GM13977 (cell line): ENCODE measurements around the gene DOCK8.

ENCODE experiments used
- DNase-seq: peaks from one replicate; pipeline ENCODE4 v3.0.0; 2012; ENCODE audit warnings: low spot score
- in situ Hi-C: fragments of 300-500 bp; cut with MboI; formaldehyde crosslinking; loops from one replicate; pipeline ENCODE4 v1.12.0; 2022; ENCODE audit warnings: low sequenced_read_pairs, low pct_unique_long_range_greater_than_20kb, mixed read lengths, inconsistent platforms; ENCODE audit not compliant: unreplicated experiment
- TF ChIP-seq, protein P1 (sequence below): IDR thresholded peaks from 2 replicates; pipeline ENCODE4 v1.5.1; 2012; ENCODE audit warnings: mild to moderate bottlenecking, control low read depth; ENCODE audit not compliant: insufficient read depth; ENCODE audit errors: extremely low read depth, missing control alignments

DOCK8 gene

DNA sequence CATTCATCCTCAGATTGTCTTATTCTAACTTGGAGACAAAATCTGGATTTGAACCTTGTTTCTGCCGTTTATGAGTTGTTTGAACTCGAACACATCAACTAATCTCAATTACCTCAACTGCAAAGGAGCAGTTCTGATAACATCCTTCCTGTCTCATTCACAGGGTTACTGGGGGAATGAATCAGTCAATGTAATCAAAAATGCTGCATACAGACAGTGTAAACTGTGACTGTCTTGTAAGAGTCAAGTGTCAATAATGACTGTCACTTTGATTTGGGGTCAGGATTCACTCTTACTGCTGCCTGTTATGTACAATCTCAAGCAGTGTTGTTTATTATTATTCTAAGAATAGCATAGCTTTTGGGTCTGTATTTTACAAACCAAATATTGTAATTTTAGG lies 273.8 kb downstream of the DOCK8 start:
- TF ChIP-seq, protein P1, sequence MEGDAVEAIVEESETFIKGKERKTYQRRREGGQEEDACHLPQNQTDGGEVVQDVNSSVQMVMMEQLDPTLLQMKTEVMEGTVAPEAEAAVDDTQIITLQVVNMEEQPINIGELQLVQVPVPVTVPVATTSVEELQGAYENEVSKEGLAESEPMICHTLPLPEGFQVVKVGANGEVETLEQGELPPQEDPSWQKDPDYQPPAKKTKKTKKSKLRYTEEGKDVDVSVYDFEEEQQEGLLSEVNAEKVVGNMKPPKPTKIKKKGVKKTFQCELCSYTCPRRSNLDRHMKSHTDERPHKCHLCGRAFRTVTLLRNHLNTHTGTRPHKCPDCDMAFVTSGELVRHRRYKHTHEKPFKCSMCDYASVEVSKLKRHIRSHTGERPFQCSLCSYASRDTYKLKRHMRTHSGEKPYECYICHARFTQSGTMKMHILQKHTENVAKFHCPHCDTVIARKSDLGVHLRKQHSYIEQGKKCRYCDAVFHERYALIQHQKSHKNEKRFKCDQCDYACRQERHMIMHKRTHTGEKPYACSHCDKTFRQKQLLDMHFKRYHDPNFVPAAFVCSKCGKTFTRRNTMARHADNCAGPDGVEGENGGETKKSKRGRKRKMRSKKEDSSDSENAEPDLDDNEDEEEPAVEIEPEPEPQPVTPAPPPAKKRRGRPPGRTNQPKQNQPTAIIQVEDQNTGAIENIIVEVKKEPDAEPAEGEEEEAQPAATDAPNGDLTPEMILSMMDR: no peak
- DNase-seq: no peak
- in situ Hi-C loops: no loop called here

DNA sequence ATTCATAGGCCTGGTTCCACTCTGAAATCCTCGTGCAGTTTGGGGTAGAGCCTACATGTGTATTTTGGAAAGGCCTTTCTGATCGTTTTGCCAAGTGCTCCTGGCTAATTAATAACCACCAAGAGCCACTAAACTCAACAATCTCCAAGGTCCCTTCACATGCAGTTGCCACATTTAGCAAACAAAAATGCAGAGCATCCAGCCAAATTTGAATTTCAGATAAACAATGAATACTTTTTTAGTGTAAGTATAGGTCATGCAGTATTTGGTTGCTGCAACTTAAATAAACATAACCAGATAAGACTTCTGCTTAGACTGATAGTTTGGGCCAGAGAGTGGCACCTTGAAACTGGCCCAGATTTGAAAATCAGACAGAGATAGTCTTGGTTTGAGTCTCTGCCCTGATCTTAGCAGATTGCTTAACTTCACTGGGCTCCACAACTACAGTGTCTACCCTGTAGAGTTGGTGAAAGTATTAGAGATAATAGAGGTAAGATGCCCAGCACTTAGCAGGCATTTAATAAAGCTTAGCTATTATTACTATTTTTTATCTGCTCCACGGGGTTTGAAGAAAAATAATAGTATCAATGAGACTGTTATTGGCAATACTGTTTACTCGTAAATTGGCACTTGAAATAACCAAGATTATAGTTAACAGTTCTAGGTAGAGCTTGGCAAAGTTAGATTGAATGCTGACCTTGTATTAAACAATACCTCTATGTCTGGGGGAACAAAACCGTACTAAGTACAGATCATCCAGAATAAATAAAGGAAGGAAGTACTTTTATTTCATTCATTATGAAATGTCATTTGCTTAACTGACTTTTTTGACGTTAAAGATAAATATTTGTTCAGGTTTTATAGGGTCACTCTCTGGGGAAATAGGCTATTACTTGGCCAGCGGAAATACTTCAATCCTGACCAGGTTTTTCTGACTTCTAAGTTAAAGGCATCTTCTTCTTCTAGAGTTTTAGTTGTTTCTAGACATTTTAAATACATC lies 274.8 kb downstream of the DOCK8 start:
- no peak for DNase-seq
- in situ Hi-C loops: no loop called here
- TF ChIP-seq, protein P1: no peak

DNA sequence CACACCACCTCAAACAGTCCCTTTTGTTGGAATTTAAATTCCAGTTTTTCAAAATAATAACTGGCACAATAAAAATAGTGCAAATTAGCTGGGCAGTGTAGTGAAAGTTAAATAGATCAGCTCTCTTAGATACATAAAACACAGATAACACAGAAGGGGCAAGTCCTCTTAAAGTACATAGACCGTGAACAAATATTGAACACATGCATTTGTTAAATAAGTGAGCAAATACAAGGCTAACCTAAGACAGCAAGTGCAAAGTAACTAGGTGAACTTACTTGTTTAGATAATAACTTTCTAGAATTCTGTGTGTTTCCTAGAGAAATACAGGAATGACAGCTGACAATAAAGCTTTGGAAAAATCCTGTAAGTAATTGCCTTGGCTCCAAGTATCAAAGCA lies 280.1 kb downstream of the DOCK8 start:
- no peak for DNase-seq
- TF ChIP-seq, protein P1: no peak
- in situ Hi-C loops: no loop called here

DNA sequence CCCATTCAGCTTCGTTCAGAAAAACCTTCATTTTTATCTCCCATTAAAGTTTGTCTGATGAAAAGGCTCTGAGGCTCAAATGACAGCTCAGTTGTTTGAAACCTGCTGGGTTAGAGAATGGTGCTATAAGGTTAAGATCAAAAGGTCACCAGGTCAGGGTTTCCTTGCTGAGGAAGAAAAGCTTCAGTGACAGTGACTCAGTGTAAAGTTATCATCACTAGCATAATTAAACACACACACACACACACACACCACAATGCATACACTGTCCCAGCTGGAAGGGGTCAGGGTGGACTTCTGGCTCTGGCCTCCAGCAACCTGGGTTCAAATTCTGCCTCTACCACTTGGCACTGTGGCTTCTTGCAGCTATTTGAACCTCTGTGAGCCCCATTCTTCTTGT lies 281.1 kb downstream of the DOCK8 start:
- TF ChIP-seq, protein P1: no peak
- in situ Hi-C loops: no loop called here
- DNase-seq: no peak

DNA sequence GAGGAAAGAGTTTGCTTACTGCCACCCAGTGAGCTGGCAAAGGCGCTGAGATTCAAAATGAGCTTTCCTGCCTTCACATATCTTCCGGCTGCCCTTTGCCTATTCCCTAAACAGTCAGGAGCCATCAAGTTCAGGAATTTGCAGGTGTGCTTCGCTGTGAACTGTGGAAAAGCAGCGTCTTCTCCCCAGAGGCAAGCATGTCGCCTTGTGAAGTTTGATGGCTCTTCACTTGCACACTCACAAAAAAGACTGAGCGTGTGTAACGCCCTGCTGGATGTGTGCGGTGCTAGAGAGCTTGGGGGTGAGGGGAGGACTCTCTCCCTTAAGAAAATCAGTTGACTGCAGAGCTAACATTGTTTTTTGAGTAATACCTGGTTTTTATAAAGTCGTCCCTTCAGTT lies 288.7 kb downstream of the DOCK8 start:
- in situ Hi-C loops: no loop called here
- no peak for DNase-seq
- TF ChIP-seq, protein P1: no peak

DNA sequence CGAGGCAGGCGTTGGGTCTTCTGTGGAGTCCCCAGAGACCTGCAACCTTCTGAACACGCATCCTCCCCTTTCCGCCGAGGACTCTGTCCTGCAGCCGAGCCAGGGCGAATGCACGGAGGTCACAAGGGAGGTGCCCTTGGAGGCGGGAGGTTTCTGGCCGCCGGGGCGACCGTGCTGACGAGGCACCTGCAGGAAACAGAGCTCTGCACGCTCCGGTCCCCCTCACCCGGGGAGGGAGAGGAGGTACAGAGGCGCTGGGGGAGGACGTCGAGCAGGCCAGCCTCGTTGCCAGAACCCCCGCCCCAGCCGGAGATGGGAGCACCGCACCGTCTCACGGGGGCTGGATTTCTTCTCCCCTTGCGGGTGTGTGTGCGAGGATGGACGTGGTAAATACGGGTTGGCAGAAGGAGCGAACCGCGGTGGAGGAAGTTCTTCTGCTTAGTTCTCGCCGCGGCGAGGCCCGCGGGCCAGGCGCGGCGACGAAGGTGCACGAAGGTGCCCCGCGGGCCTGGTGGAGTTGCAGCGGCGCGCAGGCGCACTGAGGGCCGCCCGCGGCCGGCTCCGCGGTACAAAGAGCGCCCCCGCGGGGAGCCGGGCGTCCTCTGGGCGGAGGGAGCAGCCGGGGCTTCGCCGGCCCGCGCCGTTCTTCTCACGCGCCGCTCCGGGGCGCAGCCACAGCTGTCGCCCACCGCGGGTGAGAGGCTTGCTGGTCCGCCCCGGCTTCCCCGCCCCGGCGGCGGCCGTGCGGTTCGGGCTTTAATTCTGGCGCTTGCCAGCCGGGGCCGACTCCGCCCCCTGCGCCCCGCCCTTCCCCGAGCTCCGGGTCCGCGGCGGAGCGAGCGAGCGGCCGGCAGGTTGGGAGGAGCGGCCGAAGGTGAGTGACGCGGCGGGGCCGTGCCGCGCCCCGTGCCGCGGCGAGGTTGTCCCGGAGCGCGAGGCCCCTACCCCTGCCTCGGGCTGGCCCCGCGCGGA lies 289.5 kb downstream of the DOCK8 start, which contains the start of gene KANK1:
TSS of gene KANK1 (plus strand) at position 815 of the 972 bp plus-strand sequence.
- in situ Hi-C loops: no loop called here
- TF ChIP-seq, protein P1: peak; percentile 55
- peak; percentile 92 for DNase-seq
